Epithelial cell of prostate (primary cell): Measurements from ENCODE around the gene TULP3.
A peak's percentile ranks its signal among the peaks of the same experiment; 100 is the strongest.

Experiments
- DNase-seq: peaks from one replicate; pipeline ENCODE4 v3.0.0-alpha.2; 2011; ENCODE audit warnings: low read depth, low spot score
- H3K27ac ChIP-seq: fragments of 450-650 bp; 2 replicates; pipeline ENCODE4 v1.5.1; 2017; ENCODE audit warnings: mild to moderate bottlenecking

The TULP3 gene

DNA sequence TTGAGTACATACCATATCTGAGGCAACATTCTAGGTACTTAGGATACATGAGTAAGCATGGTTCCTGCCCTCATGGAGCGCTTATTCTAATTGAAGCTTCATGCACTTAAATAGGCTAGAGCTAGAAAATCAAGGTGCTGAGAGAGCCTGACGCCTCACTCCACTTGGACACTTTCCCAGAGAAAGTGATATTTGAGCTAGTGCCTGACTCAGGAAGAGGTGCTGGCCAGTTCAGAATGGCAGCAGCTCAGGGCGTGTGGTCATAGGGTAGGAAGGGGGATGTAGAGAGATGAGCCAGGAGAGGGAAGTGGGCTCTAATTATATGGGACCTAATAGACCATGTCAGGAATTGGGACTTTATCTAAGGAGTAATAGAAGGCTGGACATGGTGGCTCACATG, 33.3 kb downstream of the TULP3 start:
- no peak for DNase-seq

DNA sequence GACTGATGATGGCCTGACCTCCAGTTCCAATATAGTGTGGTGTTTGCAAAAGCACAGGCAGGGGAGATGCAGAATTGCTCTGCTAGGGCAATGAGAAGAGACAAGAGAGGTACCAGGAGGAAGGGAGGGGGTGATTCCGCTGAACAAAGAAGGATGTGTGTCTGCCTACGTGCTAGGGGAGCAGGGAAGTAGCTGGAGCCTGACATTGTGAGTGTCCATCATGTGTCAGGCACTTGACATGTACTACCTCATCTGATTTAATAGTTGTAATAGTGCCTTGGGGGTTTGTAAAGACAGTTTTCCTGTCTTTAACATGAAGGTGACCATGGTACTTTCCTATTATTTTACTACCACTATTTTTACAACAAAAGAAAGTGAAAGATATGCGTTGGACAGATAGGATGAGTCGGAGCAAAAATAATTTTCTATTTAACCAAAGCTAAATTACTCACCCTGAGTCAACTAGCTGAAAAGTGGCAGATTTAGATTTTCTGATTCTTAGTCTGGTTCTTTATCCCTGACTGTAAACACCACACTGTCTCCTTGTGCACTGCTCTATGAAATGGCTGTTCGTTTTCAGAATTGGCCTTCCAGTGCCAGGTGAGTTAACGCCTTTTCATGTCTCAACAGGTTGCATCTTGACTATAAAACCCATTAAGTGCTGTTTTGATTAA, 34.8 kb downstream of the TULP3 start:
- peak overlapping the region; percentile 25 for H3K27ac ChIP-seq
- DNase-seq = no peak

More for the DNA sequence above, 33.3 kb downstream of the TULP3 start:
- H3K27ac ChIP-seq = no peak overlapping the region

DNA sequence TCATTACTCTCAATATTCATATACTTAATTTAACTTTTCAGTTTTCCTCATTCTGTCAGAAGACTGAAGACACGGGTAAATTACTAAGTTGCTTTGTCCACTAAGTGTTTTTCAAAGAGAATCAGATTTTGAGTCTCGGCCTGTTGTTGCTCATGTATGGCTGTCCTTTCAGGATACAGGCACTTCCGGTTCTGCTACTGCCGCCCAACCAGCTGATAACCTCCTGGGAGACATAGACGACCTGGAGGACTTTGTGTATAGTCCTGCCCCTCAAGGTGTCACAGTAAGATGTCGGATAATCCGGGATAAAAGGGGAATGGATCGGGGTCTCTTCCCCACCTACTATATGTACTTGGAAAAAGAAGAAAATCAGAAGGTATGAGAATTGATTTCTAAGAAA, 40.2 kb downstream of the TULP3 start:
- no peak for DNase-seq
- H3K27ac ChIP-seq = no peak overlapping the region

DNA sequence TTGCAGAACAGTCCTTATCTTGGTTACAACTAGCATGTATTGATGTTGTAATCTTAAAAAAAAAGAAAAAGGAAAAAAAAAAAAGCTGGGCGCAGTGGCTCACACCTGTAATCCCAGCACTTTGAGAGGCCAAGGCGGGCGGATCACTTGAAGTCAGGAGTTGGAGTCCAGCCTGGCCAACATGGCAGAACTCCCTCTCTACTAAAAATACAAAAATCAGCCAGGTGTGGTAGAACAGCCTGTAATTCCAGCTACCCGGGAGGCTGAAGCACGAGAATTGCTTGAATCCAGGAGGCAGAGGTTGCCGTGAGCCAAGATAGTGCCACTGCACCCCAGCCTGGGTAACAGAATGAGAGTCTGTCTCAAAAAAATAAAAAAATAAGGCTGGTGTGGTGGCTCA, 42.9 kb downstream of the TULP3 start:
- no peak overlapping the region for H3K27ac ChIP-seq
- DNase-seq = no peak

DNA sequence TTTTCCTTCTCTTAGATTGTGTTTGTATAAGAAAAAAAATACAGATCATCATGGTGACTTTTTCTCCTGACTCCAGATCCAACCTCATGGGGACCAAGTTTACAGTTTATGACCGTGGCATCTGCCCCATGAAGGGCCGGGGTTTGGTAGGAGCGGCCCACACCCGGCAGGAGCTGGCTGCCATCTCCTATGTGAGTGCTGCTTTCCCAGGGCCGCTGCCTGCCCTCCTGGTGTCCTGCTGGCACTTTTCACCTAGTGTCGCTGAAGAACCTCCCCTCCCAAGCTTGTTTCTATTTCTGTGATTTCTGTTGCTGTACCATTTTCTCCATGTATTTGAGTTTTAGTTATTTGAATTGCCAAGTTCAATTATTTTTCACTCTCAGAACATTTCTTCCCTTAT, 43.7 kb downstream of the TULP3 start:
- no peak for DNase-seq
- H3K27ac ChIP-seq = no peak overlapping the region

DNA sequence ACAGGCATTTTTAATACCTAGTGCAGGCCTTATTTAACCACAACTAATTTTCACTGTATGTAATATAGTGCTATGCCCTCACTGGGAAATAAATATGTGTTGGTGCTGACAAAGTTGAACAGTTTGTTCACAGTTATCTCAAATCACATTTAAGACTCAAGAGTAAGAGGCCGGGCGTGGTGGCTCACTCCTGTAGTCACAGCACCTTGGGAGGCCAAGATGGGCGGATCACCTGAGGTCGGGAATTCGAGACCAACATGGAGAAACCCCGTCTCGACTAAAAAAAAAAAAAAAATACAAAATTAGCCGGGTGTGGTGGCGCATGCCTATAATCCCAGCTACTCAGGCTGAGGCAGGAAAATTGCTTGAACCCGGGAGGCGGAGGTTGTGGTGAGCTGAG, 45.6 kb downstream of the TULP3 start:
- no peak overlapping the region for H3K27ac ChIP-seq
- no peak for DNase-seq

DNA sequence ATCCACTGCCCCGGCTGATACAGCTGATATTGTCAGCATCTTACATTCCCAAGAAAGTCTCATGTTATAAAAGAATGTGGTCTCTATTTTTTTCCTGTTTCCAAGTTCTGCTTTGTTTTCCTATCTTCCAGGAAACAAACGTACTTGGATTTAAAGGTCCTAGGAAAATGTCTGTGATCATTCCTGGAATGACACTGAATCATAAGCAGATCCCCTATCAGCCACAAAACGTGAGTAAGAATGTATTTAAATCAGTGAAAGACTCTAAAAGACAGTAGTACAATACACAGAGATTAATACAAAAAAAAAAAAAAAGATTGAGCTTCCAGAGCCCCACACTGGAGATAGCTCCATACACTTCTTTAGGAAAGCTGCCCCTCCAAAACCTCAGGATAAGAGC, 46.8 kb downstream of the TULP3 start:
- DNase-seq = no peak
- H3K27ac ChIP-seq = no peak overlapping the region

DNA sequence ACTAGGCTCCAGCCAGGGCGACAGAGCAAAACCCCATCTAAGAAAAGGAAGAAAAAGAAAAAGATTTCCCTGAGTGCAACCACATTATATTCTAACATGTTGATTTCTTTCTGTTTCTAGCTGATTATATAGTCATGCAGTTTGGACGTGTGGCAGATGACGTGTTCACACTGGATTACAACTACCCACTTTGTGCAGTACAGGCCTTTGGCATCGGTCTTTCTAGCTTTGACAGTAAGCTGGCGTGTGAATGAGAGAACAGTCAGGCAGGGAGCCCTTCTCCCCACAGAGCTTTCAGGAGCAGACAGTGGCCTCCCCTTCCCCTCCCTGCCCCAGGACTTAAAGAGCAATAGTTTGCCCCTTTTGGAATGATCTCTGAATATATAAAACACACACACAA, 48.5 kb downstream of the TULP3 start:
- no peak overlapping the region for H3K27ac ChIP-seq
- no peak for DNase-seq

DNA sequence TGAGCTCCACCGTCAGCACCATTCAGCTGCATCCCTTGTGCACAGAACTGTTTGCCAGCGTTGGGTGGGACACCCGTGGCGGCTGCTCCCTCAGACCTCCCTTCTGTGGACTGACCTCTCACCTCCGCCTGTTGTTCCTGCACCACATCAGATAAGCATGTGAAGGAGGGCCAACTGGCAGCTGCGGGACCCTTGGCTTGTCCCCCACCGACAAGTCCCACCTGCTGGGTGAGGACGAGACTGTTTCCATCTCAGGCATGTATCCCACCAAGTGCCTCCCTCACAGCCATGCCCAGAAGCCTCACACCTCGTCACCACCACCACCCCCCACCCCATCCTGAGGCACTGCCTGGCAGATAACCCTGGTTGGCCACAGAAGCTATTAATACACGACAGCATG, 49.9 kb downstream of the TULP3 start:
- H3K27ac ChIP-seq = no peak overlapping the region
- DNase-seq = no peak

DNA sequence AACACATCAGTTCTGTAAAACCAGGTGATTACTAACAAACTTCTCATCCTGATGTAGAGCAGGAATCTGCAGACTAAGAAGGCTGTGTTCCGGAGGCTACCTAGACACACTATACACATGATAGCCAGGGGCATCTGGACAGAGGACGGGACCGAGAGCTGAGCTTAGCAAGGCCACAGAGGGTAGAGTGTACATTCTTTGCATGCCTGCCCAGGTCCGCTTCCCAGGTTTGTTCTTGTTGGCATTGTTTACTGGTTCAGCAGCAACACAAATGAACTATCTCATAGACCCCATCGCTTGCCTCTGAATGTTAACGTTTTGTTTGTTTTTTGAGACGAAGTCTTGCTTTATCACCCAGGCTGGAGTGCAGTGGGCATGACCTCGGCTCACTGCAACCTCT, 50.8 kb downstream of the TULP3 start:
- no peak overlapping the region for H3K27ac ChIP-seq
- no peak for DNase-seq

DNA sequence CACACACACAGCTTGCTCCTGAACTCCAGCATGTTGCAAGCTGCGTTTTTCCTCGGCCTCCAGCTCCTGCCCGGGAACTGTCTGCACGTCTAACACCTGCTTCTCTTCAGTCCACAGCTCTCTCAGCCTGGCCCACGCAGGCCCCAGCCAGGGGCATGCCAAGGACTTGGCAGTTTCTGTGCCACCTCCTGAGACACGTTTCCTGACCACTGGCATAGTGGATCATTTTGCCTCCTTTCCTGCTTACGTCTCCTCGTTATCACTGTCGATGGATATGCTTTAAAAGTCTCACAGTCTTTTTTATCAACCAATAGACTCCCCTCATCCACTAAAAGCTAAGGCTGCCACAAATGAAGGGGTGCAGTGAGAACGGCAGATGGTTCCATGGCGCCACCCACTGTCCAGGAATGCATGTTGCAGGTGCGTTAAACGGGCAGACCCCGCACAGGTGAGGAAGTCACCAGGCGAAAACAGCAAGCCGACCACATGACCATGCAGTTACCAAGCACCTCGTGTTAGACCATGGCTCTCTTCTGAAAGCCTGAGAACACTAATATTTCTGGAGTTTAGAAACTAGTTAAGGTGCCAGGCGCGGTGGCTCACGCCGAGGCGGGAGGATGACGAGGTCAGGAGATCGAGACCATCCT, 53.8 kb downstream of the TULP3 start:
- no peak overlapping the region for H3K27ac ChIP-seq
- DNase-seq = no peak

DNA sequence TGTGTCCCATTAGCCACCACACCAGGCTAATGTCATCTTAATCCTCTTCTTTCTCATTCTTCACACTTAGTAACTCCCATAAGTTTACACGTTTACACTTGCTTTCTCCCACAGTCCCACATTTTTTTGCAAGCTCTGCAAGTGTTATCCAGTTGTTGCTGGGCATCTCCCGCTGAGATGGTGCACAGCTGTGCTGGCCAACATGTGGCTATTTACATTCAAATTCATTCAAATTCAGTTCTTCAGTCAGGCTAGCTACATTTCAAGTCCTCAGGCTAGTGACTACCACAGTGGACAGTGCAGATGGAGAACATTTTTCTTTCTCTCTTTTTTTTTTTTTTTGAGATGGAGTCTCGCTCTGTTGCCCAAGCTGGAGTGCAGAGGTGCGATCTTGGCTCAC, 58.7 kb downstream of the TULP3 start:
- no peak overlapping the region for H3K27ac ChIP-seq

DNA sequence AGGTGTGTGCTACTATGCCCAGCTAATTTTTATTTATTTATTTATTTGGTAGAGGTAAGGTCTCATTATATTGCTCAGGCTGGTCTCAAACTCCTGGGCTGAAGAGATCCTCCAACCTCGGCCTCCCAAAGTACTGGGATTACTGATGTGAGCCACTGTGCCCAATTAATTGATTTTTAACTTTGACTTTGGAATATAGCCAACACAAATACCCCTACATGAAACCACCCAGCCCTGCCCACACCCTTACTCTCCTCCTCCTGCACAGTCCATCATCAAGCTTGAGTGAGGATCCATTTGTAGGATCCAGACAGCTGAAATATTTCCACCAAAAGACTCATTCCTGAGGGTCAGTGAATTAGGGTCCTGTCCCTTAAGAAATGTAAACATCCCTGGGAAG, 65.2 kb downstream of the TULP3 start:
- no peak overlapping the region for H3K27ac ChIP-seq
- DNase-seq = no peak

More for the DNA sequence above, 58.7 kb downstream of the TULP3 start:
- no peak for DNase-seq

DNA sequence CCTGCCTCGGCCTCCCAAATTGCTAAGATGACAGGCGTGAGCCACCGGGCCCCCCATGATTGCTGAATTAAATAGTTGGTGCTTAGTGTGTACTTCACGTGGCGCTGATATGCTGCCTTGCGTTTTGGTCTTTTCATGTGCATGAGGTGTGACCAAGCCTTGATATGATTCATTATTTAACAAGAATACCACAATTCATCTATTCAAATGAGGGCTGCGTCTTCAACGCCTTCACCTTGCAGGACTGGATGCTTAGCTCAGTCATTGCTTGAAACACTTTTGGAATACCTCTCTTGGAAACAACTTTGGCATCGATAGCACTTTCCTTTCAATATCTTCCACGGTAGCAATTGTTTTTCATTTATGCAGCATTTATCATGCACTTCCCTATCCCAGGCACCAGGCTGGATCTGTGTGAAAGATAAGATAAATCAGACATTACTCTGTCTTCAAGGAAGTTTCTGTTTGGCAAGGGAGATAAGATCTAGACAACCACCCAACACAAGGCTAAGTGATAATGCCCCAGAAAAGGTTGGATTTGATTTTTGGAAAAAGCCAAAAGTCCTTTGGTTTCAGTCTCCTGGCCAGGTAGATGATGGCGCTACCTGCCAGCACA, 67.2 kb downstream of the TULP3 start:
- DNase-seq = peak; percentile 46
- H3K27ac ChIP-seq = peak overlapping the region; percentile 65

DNA sequence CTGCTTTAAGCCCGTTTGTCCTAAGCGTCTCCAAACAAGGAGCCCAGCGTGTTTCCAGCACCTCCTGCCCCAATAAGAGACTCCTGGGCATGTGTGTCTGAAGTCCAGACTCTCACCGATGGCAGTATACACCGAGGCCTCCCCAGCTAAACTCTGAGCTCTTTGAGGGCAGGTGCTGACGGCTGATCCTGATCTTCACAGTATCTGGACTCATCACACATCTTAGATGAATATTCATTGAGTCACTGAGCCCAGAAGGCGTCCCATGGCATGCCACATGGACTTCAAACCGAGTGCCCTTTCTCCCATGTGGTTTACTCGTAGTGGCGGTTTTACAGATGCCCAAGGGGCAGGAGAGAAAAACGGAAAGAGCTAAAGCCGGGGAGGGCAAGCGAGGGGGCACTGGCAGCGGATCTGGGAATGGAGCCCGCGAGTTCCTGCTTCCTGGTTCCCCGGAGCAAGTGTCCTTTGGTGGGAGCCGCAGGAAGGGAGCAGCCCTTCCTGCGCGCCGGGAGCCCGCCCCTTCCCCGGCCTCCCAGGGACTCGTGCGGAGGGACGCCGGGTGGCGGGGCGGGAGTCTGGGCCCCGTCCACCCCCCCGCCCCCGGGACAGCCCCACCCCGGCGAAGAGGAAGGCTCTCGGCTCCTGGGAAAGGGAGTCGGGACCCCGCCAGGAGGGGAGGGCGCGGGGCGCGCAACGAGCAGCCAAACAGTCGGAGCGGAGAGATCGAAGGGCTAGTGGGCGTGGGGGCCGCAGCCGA, 67.9 kb downstream of the TULP3 start:
- peak; percentile 44 for DNase-seq
- peak overlapping the region; percentile 65 for H3K27ac ChIP-seq

DNA sequence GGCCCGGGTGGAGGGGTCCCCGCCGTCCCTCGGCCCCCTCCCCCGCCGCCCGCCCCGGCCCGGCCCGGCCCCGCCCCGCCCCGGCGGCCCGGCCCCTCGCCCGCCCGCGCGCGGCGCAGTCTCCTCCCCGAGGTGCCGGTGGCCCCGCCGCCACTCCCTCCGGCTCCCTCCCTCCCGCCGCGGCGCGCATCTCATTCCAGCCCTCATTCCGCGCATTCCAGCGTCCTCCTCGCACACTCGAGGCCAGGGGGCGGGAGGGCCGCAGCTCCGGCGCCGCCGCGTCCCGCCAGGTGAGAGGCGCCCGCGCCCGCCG, 68.5 kb downstream of the TULP3 start, which contains the start of gene TEAD4:
Gene TEAD4, plus strand, starts transcription at position 206 of the 313 bp plus-strand sequence.
- no peak for DNase-seq
- H3K27ac ChIP-seq = peak within 1 kb of the TSS; percentile 65

DNA sequence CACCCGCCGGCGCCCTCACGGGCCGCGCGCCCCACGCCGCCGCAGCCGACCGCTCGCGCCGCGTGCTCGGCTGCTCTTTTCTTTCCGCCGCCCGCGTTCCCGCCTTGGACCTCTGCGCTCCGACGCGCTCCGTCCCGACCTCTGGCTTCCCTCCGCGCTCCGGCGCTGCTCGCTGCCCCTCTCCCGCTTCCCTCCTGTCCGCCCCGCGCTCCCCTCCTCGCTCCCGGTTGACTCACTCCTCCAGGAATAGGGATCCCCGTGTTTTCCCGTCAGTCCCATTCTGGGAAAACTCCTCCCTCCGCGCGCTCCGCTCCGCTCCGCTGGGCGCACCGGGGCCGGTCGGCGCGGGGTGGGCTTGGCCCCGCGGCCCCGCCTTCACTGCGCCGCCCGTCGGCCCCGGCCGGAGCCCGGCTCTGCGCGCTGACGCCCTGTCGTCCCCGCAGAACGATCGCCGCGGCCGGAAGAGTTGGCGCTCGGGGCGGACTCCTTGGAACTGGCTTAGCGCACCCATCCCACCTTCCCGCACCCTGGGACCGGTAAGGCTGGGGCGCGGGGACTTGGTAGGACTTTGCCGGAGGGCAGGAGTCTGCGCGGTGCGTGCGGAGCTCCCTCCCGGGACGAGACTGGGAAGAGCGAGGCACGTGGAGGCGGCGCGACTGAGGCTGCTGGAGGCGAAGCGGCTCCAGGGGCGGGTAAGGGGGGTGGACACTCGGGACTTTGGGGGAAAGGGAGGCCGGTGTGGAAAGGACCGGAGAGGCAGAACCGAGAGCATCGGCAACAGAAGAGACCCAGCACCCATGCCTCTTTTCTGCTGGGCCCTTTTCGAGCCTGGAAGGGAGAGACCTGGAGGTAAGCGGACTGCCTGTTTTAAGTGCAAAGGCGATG, 69.1 kb downstream of the TULP3 start:
- peak overlapping the region; percentile 65 for H3K27ac ChIP-seq
- DNase-seq = no peak

DNA sequence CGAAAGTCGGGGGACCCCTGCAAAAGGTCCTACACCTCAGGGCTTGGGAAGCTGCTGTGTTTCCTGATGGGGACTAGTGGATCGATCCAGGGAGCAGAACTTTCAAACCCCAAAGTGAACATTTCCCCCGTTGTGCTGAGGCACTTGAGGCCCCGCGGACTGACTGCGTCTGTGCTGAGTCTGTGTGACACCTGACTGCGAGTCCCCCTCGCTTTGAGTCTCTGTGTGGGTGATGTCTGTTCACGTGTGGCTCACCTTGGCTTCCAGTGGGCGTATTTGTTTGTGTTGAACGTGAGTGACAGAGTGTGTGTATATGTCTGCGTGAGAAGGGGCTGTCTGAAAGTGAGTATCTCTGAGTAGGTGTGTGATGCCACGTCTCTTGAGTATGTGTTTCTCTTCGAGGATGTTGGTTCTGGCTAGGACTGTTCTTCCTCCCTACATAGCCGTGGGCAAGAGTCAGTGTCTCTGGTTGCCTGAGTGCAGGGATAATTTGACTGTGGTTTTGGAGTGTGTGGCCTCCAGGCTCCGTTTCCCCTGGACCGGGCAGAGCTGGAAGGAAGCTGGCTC, 69.8 kb downstream of the TULP3 start:
- no peak overlapping the region for H3K27ac ChIP-seq
- DNase-seq = no peak

DNA sequence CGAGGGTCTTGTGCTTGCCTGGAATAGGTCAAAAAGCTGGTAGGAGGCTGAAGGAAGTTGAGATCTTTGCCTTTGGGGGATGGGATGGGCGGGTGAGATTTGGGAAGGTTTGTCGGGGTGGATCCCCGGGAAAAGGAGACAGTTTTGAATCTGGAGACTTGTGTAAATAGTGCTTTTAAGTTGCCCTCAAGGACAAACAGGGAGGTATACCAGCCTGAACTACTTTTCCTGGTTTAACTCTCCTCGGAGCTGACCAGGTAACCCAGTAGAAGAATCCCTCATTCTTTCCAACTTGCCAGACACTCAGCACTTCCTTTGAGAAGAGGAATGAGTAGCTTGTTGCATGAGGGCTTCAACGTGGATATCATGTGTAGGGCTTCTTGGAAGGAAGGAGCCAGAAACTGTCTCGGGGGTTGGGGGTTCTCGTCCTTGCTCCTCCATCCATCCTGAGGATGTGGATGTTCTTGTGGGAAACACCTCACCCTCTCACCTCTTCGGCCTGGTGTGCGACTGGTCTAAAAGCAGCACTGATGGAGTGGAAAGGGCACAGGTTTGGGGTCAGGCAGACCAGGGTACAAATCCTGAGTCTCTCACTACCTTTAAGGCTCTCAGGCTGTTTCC, 70.4 kb downstream of the TULP3 start:
- H3K27ac ChIP-seq = no peak overlapping the region
- DNase-seq = no peak
